Mesendoderm (in vitro differentiated cells): ENCODE measurements around the gene PARD3.
A peak's percentile ranks its signal among the peaks of the same experiment; 100 is the strongest.

Source experiments
- DNase-seq: peaks from one replicate; pipeline ENCODE4 v3.0.0; 2013
- H2AK5ac ChIP-seq: 2 replicates; pipeline ENCODE4 v1.6.1; 2013; ENCODE audit warnings: low read length, inconsistent platforms
- H2BK120ac ChIP-seq: 2 replicates; pipeline ENCODE4 v1.6.1; 2013; ENCODE audit warnings: low read depth, mild to moderate bottlenecking, low read length, moderate library complexity, mixed read lengths
- H2BK15ac ChIP-seq: replicated peaks from 2 replicates; pipeline ENCODE4 v1.6.1; 2013; ENCODE audit warnings: low read depth, mild to moderate bottlenecking, moderate library complexity
- H2BK5ac ChIP-seq: 2 replicates; pipeline ENCODE4 v1.6.1; 2013; ENCODE audit warnings: low read length, inconsistent platforms
- H3K18ac ChIP-seq: 2 replicates; pipeline ENCODE4 v1.6.1; 2013; ENCODE audit warnings: mild to moderate bottlenecking, low read length, mixed read lengths
- H3K23ac ChIP-seq: one replicate; pipeline ENCODE4 v1.6.1; 2013; ENCODE audit warnings: low read length
- H3K27ac ChIP-seq: 2 replicates; pipeline ENCODE4 v1.5.1; 2013; ENCODE audit warnings: low read depth, mild to moderate bottlenecking, inconsistent platforms, low read length, moderate library complexity
- H3K27me3 ChIP-seq: 2 replicates; pipeline ENCODE4 v1.6.1; 2013; ENCODE audit warnings: low read length, control low read depth, mild to moderate bottlenecking, inconsistent platforms; ENCODE audit not compliant: insufficient read depth, poor library complexity
- H3K36me3 ChIP-seq: 2 replicates; pipeline ENCODE4 v1.6.1; 2013; ENCODE audit warnings: low read length, inconsistent platforms; ENCODE audit not compliant: control insufficient read depth, insufficient read depth
- H3K4ac ChIP-seq: one replicate; pipeline ENCODE4 v1.6.1; 2013; ENCODE audit warnings: low read depth, mild to moderate bottlenecking, low read length, moderate library complexity
- H3K4me1 ChIP-seq: 2 replicates; pipeline ENCODE4 v1.6.1; 2013; ENCODE audit warnings: low read depth, low read length, inconsistent platforms; ENCODE audit not compliant: control insufficient read depth
- H3K4me2 ChIP-seq: 2 replicates; pipeline ENCODE4 v1.6.1; 2013; ENCODE audit warnings: low read length
- H3K4me3 ChIP-seq: 2 replicates; pipeline ENCODE4 v1.5.1; 2013; ENCODE audit warnings: mild to moderate bottlenecking, low read length
- H3K56ac ChIP-seq: one replicate; pipeline ENCODE4 v1.6.1; 2013; ENCODE audit warnings: low read length
- H3K79me1 ChIP-seq: 2 replicates; pipeline ENCODE4 v1.6.1; 2013; ENCODE audit warnings: low read length, inconsistent platforms
- H3K79me2 ChIP-seq: 2 replicates; pipeline ENCODE4 v1.6.1; 2013; ENCODE audit warnings: mild to moderate bottlenecking, low read length; ENCODE audit not compliant: control insufficient read depth, insufficient read depth
- H3K9ac ChIP-seq: 2 replicates; pipeline ENCODE4 v1.6.1; 2013; ENCODE audit warnings: low read length, inconsistent platforms
- H4K5ac ChIP-seq: one replicate; pipeline ENCODE4 v1.6.1; 2013; ENCODE audit warnings: low read length
- H4K8ac ChIP-seq: one replicate; pipeline ENCODE4 v1.6.1; 2013; ENCODE audit warnings: low read depth, mild to moderate bottlenecking, control low read depth, low read length, moderate library complexity
- WGBS: extraction: QIAGEN DNeasy Blood & Tissue Kit; methylation state at CpG from one replicate; pipeline ENCODE4 v1.1.7; 2013; ENCODE audit warnings: low lambda C conversion rate, missing lambda C conversion rate; ENCODE audit not compliant: insufficient coverage; ENCODE audit errors: extremely low coverage; 5-methylcytosine and 5-hydroxymethylcytosine counted together

The PARD3 gene

GRCh38 chr10:34537629-34538231 is 277.4 kb downstream of the PARD3 start:
- no peak overlapping the region for H3K27ac ChIP-seq
- H3K79me1 ChIP-seq: peaks cover 15% of the 10 kb centered on the region
- H2BK5ac ChIP-seq: no peak overlapping the region
- H2BK120ac ChIP-seq: no peak overlapping the region
- H3K56ac ChIP-seq: no peak overlapping the region
- WGBS: no CpG with 5 or more reads among the region's 6 CpGs
- peak overlapping the region; percentile 64 for H3K18ac ChIP-seq
- peaks cover 9% of the 10 kb centered on the region for H3K4me1 ChIP-seq
- no peaks in the 10 kb centered on the region for H3K27me3 ChIP-seq
- no peaks in the 10 kb centered on the region for H3K36me3 ChIP-seq
- H2BK15ac ChIP-seq: peak overlapping the region; percentile 27
- no peak overlapping the region for H3K23ac ChIP-seq
- H3K4ac ChIP-seq: no peak overlapping the region
- peaks cover 8% of the 10 kb centered on the region for H3K79me2 ChIP-seq
- DNase-seq: no peak
- H4K8ac ChIP-seq: no peak overlapping the region
- H3K9ac ChIP-seq: no peak overlapping the region
- H3K4me2 ChIP-seq: no peak overlapping the region
- no peak overlapping the region for H3K4me3 ChIP-seq
- no peak overlapping the region for H2AK5ac ChIP-seq
- H4K5ac ChIP-seq: no peak overlapping the region

DNA sequence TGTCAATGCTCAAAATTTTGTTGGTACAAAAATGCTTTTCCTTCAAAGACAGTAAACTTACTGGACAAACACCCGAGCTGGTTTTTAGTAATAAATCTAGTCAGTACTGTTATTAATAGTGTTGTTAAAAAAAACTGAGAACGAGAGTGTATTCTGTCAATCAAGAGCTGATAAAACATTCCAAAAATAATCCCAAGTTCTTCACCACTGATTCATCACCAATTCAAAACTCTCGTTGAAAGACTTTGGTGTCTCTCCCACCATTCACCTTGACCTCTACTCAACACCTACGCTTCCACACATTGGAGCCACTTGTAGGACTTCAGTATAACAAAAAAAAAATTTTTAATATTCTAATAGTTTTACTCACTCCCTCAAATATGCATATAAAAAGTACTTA is 279.2 kb downstream of the PARD3 start:
- no peak overlapping the region for H2BK5ac ChIP-seq
- no peak overlapping the region for H3K18ac ChIP-seq
- H3K4ac ChIP-seq: no peak overlapping the region
- H3K4me3 ChIP-seq: no peak overlapping the region
- H3K23ac ChIP-seq: no peak overlapping the region
- H4K8ac ChIP-seq: no peak overlapping the region
- no peak overlapping the region for H2BK15ac ChIP-seq
- peaks cover 9% of the 10 kb centered on the region for H3K4me1 ChIP-seq
- no peak overlapping the region for H2AK5ac ChIP-seq
- H2BK120ac ChIP-seq: peak overlapping the region; percentile 82
- no peaks in the 10 kb centered on the region for H3K36me3 ChIP-seq
- WGBS: 100% methylated on average over 1 of the region's 4 CpGs
- H3K79me1 ChIP-seq: peaks cover 16% of the 10 kb centered on the region
- H3K9ac ChIP-seq: no peak overlapping the region
- no peak for DNase-seq
- H3K27ac ChIP-seq: no peak overlapping the region
- no peaks in the 10 kb centered on the region for H3K27me3 ChIP-seq
- no peak overlapping the region for H4K5ac ChIP-seq
- H3K56ac ChIP-seq: no peak overlapping the region
- peaks cover 8% of the 10 kb centered on the region for H3K79me2 ChIP-seq
- H3K4me2 ChIP-seq: no peak overlapping the region

GRCh38 chr10:34530778-34531177 is 284.3 kb downstream of the PARD3 start:
- Histone ChIP-seq H3K79me2 (peaks cover 5% of the 10 kb centered on the region), H3K23ac (no peak overlapping the region), H2AK5ac (no peak overlapping the region), H3K56ac (no peak overlapping the region), H3K27me3 (no peaks in the 10 kb centered on the region), H4K5ac (no peak overlapping the region), H3K27ac (no peak overlapping the region), H2BK15ac (peak overlapping the region; percentile 57), H2BK5ac (no peak overlapping the region), H3K4me2 (no peak overlapping the region), H3K79me1 (peaks cover 9% of the 10 kb centered on the region), H4K8ac (no peak overlapping the region), H3K4me1 (peaks cover 15% of the 10 kb centered on the region), H3K36me3 (no peaks in the 10 kb centered on the region), H3K18ac (peak overlapping the region; percentile 80), H2BK120ac (peak overlapping the region; percentile 45), H3K9ac (no peak overlapping the region), H3K4me3 (no peak overlapping the region), H3K4ac (peak overlapping the region; percentile 70)
- no peak for DNase-seq
- no CpG with 5 or more reads among the region's 4 CpGs for WGBS

GRCh38 chr10:34528320-34528719 is 286.8 kb downstream of the PARD3 start:
- Histone ChIP-seq H4K8ac (no peak overlapping the region), H3K79me1 (peaks cover 8% of the 10 kb centered on the region), H2BK5ac (no peak overlapping the region), H3K4me3 (no peak overlapping the region), H3K56ac (no peak overlapping the region), H3K4me1 (peaks cover 15% of the 10 kb centered on the region), H3K79me2 (peaks cover 11% of the 10 kb centered on the region), H4K5ac (no peak overlapping the region), H3K27ac (no peak overlapping the region), H3K4ac (no peak overlapping the region), H3K9ac (no peak overlapping the region), H2BK120ac (no peak overlapping the region), H3K23ac (no peak overlapping the region), H2BK15ac (no peak overlapping the region), H3K36me3 (no peaks in the 10 kb centered on the region), H2AK5ac (no peak overlapping the region), H3K4me2 (no peak overlapping the region), H3K27me3 (no peaks in the 10 kb centered on the region), H3K18ac (no peak overlapping the region)
- WGBS: no CpG with 5 or more reads among the region's 3 CpGs
- DNase-seq: peak; percentile 99

- H3K4me3 ChIP-seq: no peak overlapping the region
- H4K8ac ChIP-seq: no peak overlapping the region
- no peak overlapping the region for H3K4me2 ChIP-seq
- H3K4me1 ChIP-seq: peaks cover 15% of the 10 kb centered on the region
- peak overlapping the region; percentile 11 for H3K9ac ChIP-seq
- peak overlapping the region; percentile 46 for H3K18ac ChIP-seq
- peak overlapping the region; percentile 83 for H3K56ac ChIP-seq
- peak overlapping the region; percentile 41 for H3K27ac ChIP-seq
- no peaks in the 10 kb centered on the region for H3K36me3 ChIP-seq
- H2BK120ac ChIP-seq: no peak overlapping the region
- peak overlapping the region; percentile 24 for H2BK5ac ChIP-seq
- no CpG with 5 or more reads among the region's 7 CpGs for WGBS
- peak overlapping the region; percentile 50 for H2AK5ac ChIP-seq
- H3K79me1 ChIP-seq: peaks cover 8% of the 10 kb centered on the region
- H4K5ac ChIP-seq: no peak overlapping the region
- no peak overlapping the region for H2BK15ac ChIP-seq
- H3K4ac ChIP-seq: no peak overlapping the region
- H3K23ac ChIP-seq: peak overlapping the region; percentile 48
- peaks cover 12% of the 10 kb centered on the region for H3K79me2 ChIP-seq
- no peaks in the 10 kb centered on the region for H3K27me3 ChIP-seq
- peak; percentile 99 for DNase-seq
Measured at GRCh38 chr10:34526758-34527730, 288.1 kb downstream of the PARD3 start.
